Sigmoid colon (tissue), 3 donors: ENCODE results near the gene SIN3A.
"Not testable (repeated sequence)": the region's sequence is repeated elsewhere in the genome, so short reads cannot be mapped to it uniquely, and the experiment has no call there.

Experiments
- CTCF ChIP-seq, 4 experiments: fragments of 450-650 bp in 3 of 4; fragments of 200-600 bp in 1 of 4; IDR thresholded peaks; one replicate each; pipeline ENCODE4 v1.5.1; 2016 to 2019; ENCODE audit warnings: antibody characterized with exemption in 4 of 4, mild to moderate bottlenecking in 3 of 4, moderate library complexity in 2 of 4
- POLR2A ChIP-seq, 2 donors: fragments of 450-650 bp; IDR thresholded peaks; one replicate each; pipeline ENCODE4 v1.6.1; 2016; ENCODE audit warnings: antibody characterized with exemption in 2 of 2, mild to moderate bottlenecking in 2 of 2, moderate library complexity in 2 of 2

- TF ChIP-seq POLR2A, CTCF (IDR thresholded peaks at IDR 0.05): not testable (repeated sequence)
Observed at GRCh38 chr15:75332093-75332492, 119.4 kb downstream of the SIN3A start.
